ENCODE data around the gene ABCG1.

- TF ChIP-seq CTCF (IDR thresholded peaks at IDR 0.05) (no peak), ZFX (IDR thresholded peaks at IDR 0.05; ENCODE audit: borderline replicate concordance) (no peak)
These were observed 63.1 kb downstream of the ABCG1 start for GRCh38 chr21:42282021-42282420.
